Liver (tissue), 9 donors: ENCODE data around the gene WFS1. TPM values are rescaled to one million over a fixed set of nuclear protein-coding genes. Genes with fewer than 3 reads are reported as not detected.
A peak's percentile ranks its signal among the peaks of the same experiment; 100 is the strongest.

Experiments
- DNase-seq: peaks from one replicate; pipeline ENCODE4 v3.0.0-alpha.2; 2017; ENCODE audit warnings: low spot score
- H3K27ac ChIP-seq, 2 donors: one replicate each; pipeline ENCODE4 v1.7.0; 2013; ENCODE audit warnings: inconsistent platforms in 2 of 2, low read length in 2 of 2, control low read depth in 1 of 2, low read depth in 1 of 2, mild to moderate bottlenecking in 1 of 2
- H3K27me3 ChIP-seq, 4 donors: one replicate each; pipeline versions ENCODE4 v1.6.1 to v1.7.0; 2013; ENCODE audit warnings: low read length in 3 of 4, inconsistent platforms in 1 of 4, mild to moderate bottlenecking in 1 of 4, moderate library complexity in 1 of 4; ENCODE audit not compliant: control insufficient read depth in 4 of 4, insufficient read depth in 4 of 4
- H3K36me3 ChIP-seq, 4 donors: one replicate each; pipeline versions ENCODE4 v1.6.1 to v1.7.0; 2013; ENCODE audit warnings: low read length in 3 of 4, mild to moderate bottlenecking in 3 of 4, low read depth in 1 of 4, moderate library complexity in 1 of 4; ENCODE audit not compliant: control insufficient read depth in 4 of 4, insufficient read depth in 3 of 4
- H3K4me1 ChIP-seq, 4 donors: one replicate each; pipeline versions ENCODE4 v1.6.1 to v1.7.0; 2013; ENCODE audit warnings: low read length in 3 of 4, mild to moderate bottlenecking in 3 of 4, moderate library complexity in 1 of 4; ENCODE audit not compliant: control insufficient read depth in 4 of 4, insufficient read depth in 4 of 4
- H3K4me3 ChIP-seq, 3 donors: one replicate each; pipeline versions ENCODE4 v1.6.1 to v1.7.0; 2013; ENCODE audit warnings: low read length in 3 of 3, control low read depth in 1 of 3, low read depth in 1 of 3, mild to moderate bottlenecking in 1 of 3
- H3K9ac ChIP-seq, 2 donors: one replicate each; pipeline ENCODE4 v1.7.0; 2013; ENCODE audit warnings: low read length in 2 of 2, mild to moderate bottlenecking in 2 of 2, moderate library complexity in 2 of 2, control low read depth in 1 of 2, low read depth in 1 of 2
- H3K9me3 ChIP-seq, 4 donors: one replicate each; pipeline versions ENCODE4 v1.6.1 to v1.7.0; 2013; ENCODE audit warnings: low read length in 3 of 4; ENCODE audit not compliant: control insufficient read depth in 4 of 4
- FOXA1 ChIP-seq: IDR thresholded peaks from 2 replicates; pipeline ENCODE4 v1.6.1; 2016; ENCODE audit warnings: antibody characterized with exemption
- FOXA2 ChIP-seq: IDR thresholded peaks from 2 replicates; pipeline ENCODE4 v1.6.1; 2016; ENCODE audit warnings: antibody characterized with exemption
- GABPA ChIP-seq, 2 donors: IDR thresholded peaks in 1 of 2; conservative IDR thresholded peaks in 1 of 2; 2 replicates each; pipeline ENCODE4 v1.6.1; 2016; ENCODE audit warnings: antibody characterized with exemption in 2 of 2, mild to moderate bottlenecking in 1 of 2, moderate library complexity in 1 of 2
- HNF4A ChIP-seq, 2 donors: conservative IDR thresholded peaks; 2 replicates each; pipeline ENCODE4 v1.6.1; 2016; ENCODE audit warnings: antibody characterized with exemption in 2 of 2, mild to moderate bottlenecking in 2 of 2
- HNF4G ChIP-seq: IDR thresholded peaks from 2 replicates; pipeline ENCODE4 v1.6.1; 2016; ENCODE audit warnings: antibody characterized with exemption
- JUND ChIP-seq, 2 donors: IDR thresholded peaks; 2 replicates each; pipeline ENCODE4 v1.6.1; 2016; ENCODE audit warnings: antibody characterized with exemption in 2 of 2
- NR2F2 ChIP-seq: IDR thresholded peaks from 2 replicates; pipeline ENCODE4 v1.6.1; 2016; ENCODE audit warnings: antibody characterized with exemption
- RAD21 ChIP-seq, 2 donors: IDR thresholded peaks; 2 replicates each; pipeline ENCODE4 v1.6.1; 2016; ENCODE audit warnings: antibody characterized with exemption in 2 of 2, mild to moderate bottlenecking in 2 of 2
- RXRA ChIP-seq, 2 donors: IDR thresholded peaks; 2 replicates each; pipeline ENCODE4 v1.6.1; 2017 to 2018; ENCODE audit warnings: antibody characterized with exemption in 2 of 2, mild to moderate bottlenecking in 1 of 2
- SP1 ChIP-seq: IDR thresholded peaks from 2 replicates; pipeline ENCODE4 v1.6.1; 2018; ENCODE audit warnings: antibody characterized with exemption, mild to moderate bottlenecking
- YY1 ChIP-seq: IDR thresholded peaks from 2 replicates; pipeline ENCODE4 v1.6.1; 2016; ENCODE audit warnings: antibody characterized with exemption, mild to moderate bottlenecking
- WGBS: extraction: QIAGEN DNeasy Blood & Tissue Kit; methylation state at CpG from one replicate; pipeline ENCODE4 v1.1.7; 2013; 5-methylcytosine and 5-hydroxymethylcytosine counted together
- polyA plus RNA-seq, 2 donors: library from polyadenylated mRNA; stranded (reverse) in 1 of 2; unstranded in 1 of 2; fragments of 200-250 nt in 1 of 2; fragments of >200 nt in 1 of 2; fragmentation: Nextera tagmentation in 1 of 2; extraction: Ambion mirVana in 1 of 2; gene quantifications; one replicate each; pipeline versions ENCODE4 v1.2.1 to v1.2.3, GENCODE V29; 2013 to 2015
- total RNA-seq, 2 donors: library from RNA; depleted of rRNA; stranded (reverse); fragments of >200 nt; gene quantifications; one replicate each; pipeline ENCODE4 v1.2.3, GENCODE V29; 2014
- TF ChIP-seq, protein P1 (sequence below): IDR thresholded peaks from 2 replicates; pipeline ENCODE4 v1.6.1; 2016; ENCODE audit warnings: antibody characterized with exemption
- TF ChIP-seq, protein P2 (sequence below): fragments of 150-350 bp; IDR thresholded peaks from 2 replicates; pipeline ENCODE4 v1.5.1; 2017; ENCODE audit warnings: improper control_type of control experiment, low read depth, low read length; ENCODE audit not compliant: missing input control
- TF ChIP-seq, protein P3 (sequence below): IDR thresholded peaks from 2 replicates; pipeline ENCODE4 v1.6.1; 2016; ENCODE audit warnings: antibody characterized with exemption
- TF ChIP-seq, protein P4 (sequence below): IDR thresholded peaks from 2 replicates; pipeline ENCODE4 v1.6.1; 2016; ENCODE audit warnings: antibody characterized with exemption, mild to moderate bottlenecking
- donor health status: healthy.
- donor health status: healthy.
- donor health status: healthy.
- donor health status: healthy.
- donor health status: healthy.

Gene WFS1
- total and polyA plus RNA-seq, 4 donors = 6.0 to 23.9 (median 13.0) TPM

DNA sequence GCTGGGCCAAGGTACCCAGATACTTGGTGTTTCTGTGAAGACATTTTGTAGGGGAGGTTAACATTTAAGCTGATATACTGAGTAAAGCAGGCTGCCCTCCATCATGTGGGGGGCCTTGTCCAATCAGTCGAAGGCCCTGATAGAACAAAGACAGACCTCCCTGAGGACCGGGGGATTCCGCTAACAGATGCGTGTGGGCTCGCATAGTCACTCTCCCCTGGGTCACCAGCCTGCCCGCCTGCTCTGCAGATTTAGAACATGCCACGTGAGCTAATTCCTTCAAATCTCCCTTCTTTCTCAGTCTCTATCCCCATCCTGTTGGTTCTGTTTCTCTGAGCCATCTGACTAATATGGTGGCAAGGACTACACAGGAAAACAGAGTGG is 60.7 kb downstream of the WFS1 start:
- Histone ChIP-seq H3K27me3 (no peaks in the 10 kb centered on the region), H3K4me1 (no peaks in the 10 kb centered on the region), H3K9me3 (peaks cover 0 to 2% (median 0%) of the 10 kb centered on the region in 4 donors), H3K27ac (no peak overlapping the region), H3K9ac (no peak overlapping the region), H3K36me3 (no peaks in the 10 kb centered on the region), H3K4me3 (no peak overlapping the region)
- DNase-seq = no peak
- TF ChIP-seq FOXA1 (no peak), GABPA (IDR thresholded peaks at IDR 0.05 in 1 of 2, conservative IDR thresholded peaks at IDR 0.05 in 1 of 2) (no peak)
- WGBS = 91% methylated on average over 7 of the region's 7 CpGs

DNA sequence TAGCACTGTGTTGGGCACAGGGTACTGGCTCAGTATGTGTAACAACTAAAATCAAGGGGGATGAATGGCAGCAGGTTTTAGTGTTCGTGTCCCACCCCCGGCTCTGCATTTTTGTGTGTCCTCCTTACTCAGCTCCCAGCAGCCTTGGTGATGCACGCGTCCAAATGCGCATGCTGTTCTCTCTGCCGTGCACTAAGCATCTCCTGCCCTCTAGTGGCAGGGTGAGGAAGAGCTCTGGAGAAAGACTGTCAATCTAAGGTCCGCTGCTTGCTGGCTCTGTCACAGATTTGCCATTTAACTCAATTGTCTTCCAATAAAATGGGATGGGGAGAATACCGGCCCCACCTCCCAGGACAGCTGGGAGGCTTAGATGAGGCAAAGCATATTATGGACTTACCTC is 61.4 kb downstream of the WFS1 start:
- WGBS = 64% methylated on average over 8 of the region's 8 CpGs

More for the DNA sequence above, 61.4 kb downstream of the WFS1 start:
- no peak overlapping the region for H3K4me3 ChIP-seq
- H3K36me3 ChIP-seq = no peaks in the 10 kb centered on the region
- no peak overlapping the region for H3K27ac ChIP-seq
- no peaks in the 10 kb centered on the region for H3K27me3 ChIP-seq
- H3K4me1 ChIP-seq = no peaks in the 10 kb centered on the region
- H3K9me3 ChIP-seq = peaks cover 0 to 2% (median 0%) of the 10 kb centered on the region in 4 donors
- no peak for DNase-seq
- H3K9ac ChIP-seq = no peak overlapping the region
- TF ChIP-seq RAD21 (IDR thresholded peaks at IDR 0.05) (peak; percentile 64 to 66), HNF4A (conservative IDR thresholded peaks at IDR 0.05) (no peak), HNF4G (no peak), JUND (IDR thresholded peaks at IDR 0.05) (no peak), NR2F2 (no peak), YY1 (no peak), FOXA2 (no peak), RXRA (IDR thresholded peaks at IDR 0.05) (no peak), FOXA1 (no peak), SP1 (no peak)
- TF ChIP-seq, protein P1, sequence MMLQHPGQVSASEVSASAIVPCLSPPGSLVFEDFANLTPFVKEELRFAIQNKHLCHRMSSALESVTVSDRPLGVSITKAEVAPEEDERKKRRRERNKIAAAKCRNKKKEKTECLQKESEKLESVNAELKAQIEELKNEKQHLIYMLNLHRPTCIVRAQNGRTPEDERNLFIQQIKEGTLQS = no peak
- TF ChIP-seq, protein P2, sequence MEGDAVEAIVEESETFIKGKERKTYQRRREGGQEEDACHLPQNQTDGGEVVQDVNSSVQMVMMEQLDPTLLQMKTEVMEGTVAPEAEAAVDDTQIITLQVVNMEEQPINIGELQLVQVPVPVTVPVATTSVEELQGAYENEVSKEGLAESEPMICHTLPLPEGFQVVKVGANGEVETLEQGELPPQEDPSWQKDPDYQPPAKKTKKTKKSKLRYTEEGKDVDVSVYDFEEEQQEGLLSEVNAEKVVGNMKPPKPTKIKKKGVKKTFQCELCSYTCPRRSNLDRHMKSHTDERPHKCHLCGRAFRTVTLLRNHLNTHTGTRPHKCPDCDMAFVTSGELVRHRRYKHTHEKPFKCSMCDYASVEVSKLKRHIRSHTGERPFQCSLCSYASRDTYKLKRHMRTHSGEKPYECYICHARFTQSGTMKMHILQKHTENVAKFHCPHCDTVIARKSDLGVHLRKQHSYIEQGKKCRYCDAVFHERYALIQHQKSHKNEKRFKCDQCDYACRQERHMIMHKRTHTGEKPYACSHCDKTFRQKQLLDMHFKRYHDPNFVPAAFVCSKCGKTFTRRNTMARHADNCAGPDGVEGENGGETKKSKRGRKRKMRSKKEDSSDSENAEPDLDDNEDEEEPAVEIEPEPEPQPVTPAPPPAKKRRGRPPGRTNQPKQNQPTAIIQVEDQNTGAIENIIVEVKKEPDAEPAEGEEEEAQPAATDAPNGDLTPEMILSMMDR = peak; percentile 65
- TF ChIP-seq, protein P3, sequence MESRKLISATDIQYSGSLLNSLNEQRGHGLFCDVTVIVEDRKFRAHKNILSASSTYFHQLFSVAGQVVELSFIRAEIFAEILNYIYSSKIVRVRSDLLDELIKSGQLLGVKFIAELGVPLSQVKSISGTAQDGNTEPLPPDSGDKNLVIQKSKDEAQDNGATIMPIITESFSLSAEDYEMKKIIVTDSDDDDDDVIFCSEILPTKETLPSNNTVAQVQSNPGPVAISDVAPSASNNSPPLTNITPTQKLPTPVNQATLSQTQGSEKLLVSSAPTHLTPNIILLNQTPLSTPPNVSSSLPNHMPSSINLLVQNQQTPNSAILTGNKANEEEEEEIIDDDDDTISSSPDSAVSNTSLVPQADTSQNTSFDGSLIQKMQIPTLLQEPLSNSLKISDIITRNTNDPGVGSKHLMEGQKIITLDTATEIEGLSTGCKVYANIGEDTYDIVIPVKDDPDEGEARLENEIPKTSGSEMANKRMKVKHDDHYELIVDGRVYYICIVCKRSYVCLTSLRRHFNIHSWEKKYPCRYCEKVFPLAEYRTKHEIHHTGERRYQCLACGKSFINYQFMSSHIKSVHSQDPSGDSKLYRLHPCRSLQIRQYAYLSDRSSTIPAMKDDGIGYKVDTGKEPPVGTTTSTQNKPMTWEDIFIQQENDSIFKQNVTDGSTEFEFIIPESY = no peak
- TF ChIP-seq, protein P4, sequence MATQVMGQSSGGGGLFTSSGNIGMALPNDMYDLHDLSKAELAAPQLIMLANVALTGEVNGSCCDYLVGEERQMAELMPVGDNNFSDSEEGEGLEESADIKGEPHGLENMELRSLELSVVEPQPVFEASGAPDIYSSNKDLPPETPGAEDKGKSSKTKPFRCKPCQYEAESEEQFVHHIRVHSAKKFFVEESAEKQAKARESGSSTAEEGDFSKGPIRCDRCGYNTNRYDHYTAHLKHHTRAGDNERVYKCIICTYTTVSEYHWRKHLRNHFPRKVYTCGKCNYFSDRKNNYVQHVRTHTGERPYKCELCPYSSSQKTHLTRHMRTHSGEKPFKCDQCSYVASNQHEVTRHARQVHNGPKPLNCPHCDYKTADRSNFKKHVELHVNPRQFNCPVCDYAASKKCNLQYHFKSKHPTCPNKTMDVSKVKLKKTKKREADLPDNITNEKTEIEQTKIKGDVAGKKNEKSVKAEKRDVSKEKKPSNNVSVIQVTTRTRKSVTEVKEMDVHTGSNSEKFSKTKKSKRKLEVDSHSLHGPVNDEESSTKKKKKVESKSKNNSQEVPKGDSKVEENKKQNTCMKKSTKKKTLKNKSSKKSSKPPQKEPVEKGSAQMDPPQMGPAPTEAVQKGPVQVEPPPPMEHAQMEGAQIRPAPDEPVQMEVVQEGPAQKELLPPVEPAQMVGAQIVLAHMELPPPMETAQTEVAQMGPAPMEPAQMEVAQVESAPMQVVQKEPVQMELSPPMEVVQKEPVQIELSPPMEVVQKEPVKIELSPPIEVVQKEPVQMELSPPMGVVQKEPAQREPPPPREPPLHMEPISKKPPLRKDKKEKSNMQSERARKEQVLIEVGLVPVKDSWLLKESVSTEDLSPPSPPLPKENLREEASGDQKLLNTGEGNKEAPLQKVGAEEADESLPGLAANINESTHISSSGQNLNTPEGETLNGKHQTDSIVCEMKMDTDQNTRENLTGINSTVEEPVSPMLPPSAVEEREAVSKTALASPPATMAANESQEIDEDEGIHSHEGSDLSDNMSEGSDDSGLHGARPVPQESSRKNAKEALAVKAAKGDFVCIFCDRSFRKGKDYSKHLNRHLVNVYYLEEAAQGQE = no peak
